Hypothalamus (tissue), 51 donors: ENCODE results near the gene PRKCI.
"Not testable (repeated sequence)": the region's sequence is repeated elsewhere in the genome, so short reads cannot be mapped to it uniquely, and the experiment has no call there.

Source experiments
- DNase-seq, 51 donors: peaks; one replicate each; lab custom pipeline; 2025; lab: John Stamatoyannopoulos, UW

Gene PRKCI

DNA sequence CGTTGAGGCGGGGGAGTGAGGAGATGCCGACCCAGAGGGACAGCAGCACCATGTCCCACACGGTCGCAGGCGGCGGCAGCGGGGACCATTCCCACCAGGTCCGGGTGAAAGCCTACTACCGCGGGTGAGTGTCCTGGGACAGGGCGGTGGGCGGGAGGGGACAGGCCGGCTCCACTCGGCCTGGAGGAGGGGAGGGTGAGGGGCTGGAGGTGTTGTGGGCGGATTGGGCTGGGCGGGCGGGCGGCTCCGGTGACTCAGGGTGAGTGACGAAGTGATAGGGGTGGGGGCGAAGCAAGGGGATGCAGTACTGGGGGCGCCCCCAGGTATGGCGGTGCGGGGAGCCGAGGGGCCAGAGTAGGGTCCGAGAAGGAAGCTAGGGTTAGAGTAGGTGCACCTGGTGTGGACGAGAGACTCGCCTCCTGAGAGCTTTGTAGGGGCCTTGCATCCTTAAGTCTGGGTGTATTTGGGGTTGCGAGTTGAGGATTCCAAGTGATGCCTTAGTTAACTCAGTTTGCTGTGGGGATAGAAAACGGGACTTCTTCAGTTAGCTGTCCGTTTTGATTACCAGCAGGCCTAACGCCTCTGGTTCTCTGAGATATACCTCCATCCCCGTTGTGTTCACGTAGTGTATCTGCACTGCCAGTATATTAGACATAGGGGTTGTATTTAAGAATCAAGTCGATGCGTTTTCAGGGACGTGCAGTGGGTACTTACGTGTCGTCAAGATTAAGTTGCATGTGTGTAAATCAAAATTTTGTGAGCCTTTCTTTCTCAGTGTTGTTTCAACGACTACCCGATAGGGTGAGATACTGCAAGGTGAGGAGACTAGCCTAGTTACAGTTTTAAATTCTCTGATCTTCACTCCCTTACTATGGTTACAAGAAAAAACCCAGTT is 670 bp downstream of the PRKCI start:
- DNase-seq = peak in 31 of 51 donors; percentile 10 to 68 (median 43)

DNA sequence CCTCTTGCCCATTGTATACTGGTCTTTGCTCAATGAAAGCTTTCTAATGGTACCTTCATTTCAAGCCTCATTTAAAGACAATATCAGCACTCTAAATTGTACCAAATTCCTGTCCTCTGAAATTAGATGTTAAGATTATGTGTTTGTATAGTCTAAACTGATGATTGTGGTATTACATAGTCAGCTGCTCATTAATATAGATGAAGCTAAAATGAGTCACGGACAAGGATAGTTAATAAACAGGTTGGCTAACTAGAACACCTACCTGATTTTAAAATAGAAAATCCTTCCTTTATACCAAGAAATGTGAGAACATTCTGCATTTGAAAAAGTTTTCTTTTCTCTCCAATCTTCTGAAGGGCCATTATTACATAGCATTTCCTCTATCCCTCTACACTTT is 2.9 kb downstream of the PRKCI start:
- no peak for DNase-seq

DNA sequence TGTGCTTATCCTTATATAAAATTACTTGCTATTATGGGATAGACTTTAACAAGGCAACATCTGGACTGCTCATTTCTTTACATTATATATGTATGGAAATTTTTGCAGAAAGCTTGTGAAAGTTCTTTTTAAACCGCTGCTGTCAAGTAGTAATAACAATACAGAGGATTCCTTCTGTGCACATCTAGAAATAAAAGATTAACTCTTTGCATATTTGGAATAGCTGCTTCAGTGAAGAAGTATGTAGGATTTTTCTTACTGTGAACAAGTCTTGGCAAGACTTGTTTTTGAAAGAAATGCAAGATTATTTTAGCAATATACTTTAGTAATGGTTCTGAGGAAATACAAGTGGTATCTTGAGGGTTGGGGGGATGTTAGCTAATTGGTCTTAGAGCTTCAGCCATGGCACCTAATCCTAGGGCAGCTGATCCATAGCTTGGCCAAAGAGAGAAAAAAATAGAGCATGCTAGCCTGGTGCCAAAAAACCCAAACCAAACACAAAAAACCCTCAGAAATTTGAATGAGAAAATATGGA is 4.3 kb downstream of the PRKCI start:
- DNase-seq = no peak

DNA sequence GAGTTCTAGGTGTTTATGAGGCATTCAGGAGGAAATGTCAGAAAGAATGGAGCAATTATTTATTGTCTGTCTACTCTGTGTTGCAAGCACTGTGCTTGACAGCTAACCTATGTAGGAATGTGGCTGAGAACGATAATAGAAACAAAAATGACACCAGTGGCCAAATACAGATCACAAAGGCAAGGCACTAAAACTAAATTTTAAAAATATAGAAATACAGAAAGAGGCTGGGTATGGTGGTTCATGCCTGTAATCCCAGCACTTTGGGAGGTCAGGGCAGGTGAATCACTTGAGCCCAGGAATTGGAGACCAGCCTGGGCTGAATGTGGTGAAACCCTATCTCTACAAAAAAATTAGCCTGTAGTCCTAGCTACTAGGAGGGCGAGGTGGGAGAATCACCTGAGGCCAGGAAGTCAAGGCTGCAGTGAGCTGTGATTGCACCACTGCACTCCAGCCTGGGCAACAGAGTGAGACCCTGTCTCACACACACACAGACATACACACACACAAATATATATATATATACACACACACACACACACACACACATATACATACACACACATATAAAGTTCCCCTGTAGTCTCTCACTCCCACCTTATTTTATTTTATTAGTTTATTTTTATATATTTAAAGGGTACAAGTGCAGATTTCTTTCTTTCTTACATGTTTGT is 6.0 kb downstream of the PRKCI start:
- no peak for DNase-seq

DNA sequence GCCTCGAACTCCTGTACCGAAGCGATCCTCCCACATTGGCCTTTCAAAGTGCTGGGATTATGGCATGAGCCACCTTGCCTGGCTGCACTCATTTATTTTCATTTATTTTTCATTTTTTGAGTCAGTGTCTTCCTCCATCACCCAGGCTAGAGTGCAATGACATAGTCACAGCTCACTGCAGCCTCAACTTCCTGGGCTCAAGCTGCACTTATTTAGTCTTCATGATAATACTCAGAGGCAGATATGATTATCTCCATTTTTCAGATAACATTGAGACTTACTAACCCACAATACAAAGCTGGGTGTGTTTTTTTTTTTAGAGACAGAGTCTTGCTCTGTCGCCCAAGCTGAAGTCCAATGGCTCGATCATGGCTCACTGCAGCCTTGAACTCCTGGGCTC is 10.0 kb downstream of the PRKCI start:
- no peak for DNase-seq

DNA sequence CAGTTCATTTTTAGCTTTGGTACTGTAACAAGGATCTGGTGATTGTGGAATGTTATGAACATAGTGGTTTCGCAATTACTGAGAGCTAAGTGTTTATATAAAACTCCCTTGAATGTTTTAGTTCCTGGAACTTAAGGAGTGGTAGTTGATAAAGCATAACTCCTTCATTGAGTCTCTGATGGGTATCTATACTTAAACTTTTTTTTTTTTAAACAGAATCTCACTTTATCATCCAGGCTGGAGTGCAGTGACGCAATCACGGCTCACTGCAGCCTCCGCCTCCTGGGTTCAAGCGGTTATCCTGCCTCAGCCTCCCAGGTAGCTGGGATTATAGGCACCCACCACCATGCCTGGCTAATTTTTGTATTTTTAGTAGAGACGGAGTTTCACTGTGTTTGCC is 11.3 kb downstream of the PRKCI start:
- no peak for DNase-seq

DNA sequence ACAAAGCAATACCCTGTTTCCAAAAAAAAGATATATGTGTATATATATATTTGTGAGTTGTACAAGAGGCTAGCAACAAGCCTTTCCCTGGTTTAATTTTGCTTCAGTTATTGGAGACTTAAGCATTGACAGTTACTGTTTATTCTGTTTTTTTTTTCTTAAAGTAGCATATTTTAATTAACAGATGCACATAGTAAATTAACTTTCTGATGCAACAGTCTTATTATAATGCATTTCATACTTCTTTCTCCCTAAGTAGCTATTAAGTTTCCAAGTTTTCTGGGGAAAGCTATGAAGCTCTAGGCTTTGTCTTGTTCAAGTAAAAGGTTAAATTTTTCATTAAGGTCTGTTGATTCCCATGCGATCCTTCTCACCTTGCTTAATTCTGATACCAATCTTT is 17.9 kb downstream of the PRKCI start:
- no peak for DNase-seq

DNA sequence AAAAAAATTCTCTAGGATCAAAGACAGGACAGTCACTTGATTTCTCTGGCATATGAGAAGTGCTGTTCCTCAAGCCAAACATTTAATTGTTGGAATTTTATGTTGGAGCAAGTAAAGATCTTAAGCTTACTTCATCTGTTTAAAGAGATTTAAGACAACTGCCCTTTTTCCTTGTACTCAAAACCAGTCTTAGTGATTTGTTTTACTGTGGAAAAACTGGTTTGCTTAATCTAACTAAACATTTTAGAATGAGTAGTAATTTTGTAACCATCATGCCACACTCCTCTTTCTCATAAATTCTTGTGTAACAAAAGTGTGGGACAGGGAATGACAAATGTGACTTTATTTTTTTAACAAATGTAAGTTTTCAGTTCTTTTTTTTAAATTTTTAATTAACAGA is 18.4 kb downstream of the PRKCI start:
- no peak for DNase-seq

DNA sequence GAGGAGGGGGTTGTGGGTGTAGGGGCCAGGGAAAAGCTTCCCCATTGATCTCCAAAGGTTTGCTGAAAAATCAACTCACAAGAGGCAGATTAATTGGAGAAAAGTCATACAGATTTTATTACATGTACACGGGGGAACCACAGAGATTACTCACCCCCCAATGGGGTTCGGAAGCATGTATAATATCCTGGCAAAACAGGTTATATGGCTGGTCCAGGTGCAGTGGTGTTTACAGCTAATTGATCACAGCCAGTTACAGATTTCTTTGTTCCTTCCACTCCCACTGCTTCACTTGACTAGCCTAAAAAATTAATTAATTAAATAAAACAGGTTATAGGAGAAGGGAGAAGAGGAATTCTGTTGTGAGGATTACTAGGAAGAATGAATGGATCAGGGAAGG is 22.4 kb downstream of the PRKCI start:
- no peak for DNase-seq

DNA sequence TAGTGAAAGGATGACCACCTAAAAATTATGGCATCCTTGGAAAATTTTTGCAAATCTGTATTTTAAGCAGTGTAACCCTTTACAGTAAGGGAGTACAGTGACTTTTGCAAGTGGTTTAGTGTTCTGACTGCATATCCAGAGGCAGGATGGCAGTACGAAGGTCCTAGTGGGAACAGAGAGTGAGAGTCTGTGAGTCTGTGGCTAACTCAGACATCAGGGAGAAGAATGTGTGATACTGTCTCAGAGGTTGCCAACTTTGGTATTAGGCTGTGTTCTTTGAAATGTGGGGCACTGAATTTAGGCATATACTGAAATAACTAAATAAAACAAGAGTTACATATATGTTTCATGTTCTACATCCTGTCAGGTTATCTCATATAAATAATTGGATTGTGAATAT is 25.7 kb downstream of the PRKCI start:
- DNase-seq = no peak

DNA sequence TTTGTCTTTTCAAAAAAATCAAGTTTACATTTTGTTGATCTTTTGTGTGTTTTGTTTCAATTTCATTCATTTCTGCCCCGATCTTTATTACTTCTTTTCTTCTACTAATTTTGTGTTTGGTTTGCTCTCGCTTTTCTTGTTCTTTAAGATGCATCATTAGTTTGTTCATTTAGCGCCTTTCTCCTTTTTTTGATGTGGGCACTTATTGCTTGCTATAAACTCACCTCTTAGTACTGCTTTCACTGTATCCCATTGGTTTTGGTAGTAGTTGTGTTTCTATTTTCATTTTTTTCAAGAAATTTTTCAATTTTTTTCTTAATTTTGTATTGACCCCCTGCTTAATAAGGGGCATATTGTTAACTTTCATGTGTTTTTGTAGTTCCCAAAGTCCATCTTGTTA is 34.4 kb downstream of the PRKCI start:
- no peak for DNase-seq

DNA sequence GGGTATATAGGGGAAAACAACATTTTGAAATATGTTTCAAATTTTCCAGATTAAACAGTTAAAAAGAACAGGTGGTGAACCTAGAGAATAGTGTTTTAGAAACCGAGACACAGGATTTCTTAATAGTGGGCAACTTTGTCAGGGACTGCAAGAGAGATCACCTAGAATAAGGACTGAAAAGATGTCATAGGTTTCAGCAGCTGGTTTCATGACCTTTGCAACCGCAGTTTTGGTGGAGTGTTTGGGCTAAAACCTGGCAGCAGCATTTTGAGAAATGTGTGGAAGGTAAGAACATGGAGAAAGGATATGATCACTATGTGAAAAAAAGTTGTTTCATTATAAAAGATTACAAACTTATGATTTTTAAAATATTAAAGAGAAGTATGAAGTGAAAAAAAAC is 34.9 kb downstream of the PRKCI start:
- no peak for DNase-seq

DNA sequence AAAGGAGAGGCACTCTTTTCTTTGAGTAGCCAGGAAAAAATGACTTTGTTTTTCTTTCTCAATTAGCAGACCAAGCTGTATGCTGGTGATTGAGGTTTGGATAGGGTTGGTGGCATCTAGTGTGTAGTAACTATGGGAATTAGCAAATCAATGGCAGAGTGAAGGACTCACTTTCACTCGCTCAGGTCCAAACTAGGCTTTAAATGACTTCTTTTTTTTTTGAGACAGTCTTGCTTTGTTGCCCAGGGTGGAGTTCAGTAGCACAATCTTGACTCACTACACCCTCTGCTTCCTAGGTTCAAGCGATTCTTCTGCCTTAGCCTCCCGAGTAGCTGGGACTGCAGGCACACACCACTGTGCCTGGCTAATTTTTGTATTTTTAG is 35.9 kb downstream of the PRKCI start:
- no peak for DNase-seq

DNA sequence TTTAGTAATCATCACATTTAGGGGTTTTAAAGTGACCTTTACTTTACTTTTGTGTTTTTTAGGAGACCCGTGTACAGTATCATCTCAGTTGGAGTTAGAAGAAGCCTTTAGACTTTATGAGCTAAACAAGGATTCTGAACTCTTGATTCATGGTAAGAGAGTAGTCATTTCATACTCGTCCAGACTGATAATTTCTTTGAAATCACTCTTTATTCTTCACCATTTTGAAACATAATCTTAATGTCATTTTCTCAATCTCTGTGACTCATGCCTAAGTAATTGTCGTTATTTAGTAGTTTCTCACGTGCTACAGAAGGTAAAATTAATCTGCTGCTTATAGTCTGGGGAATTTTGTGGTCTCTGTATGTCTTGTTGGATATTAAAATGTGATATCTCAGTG is 37.7 kb downstream of the PRKCI start:
- no peak for DNase-seq

DNA sequence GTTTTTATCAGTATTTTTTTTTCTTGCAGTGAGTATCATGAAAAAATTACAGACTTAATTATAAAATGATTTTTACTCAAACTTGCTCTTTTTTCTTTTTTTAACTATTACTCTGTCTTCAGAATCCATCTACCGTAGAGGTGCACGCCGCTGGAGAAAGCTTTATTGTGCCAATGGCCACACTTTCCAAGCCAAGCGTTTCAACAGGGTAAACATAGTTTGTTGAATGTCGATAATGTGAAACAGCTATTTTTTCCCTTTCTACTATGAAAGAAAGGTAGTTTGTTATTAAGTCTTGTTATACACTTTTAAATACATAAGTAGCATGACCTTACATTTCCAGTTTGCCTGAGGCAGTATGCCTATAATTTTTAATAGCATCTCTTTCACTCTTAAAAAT is 45.6 kb downstream of the PRKCI start:
- DNase-seq = no peak

DNA sequence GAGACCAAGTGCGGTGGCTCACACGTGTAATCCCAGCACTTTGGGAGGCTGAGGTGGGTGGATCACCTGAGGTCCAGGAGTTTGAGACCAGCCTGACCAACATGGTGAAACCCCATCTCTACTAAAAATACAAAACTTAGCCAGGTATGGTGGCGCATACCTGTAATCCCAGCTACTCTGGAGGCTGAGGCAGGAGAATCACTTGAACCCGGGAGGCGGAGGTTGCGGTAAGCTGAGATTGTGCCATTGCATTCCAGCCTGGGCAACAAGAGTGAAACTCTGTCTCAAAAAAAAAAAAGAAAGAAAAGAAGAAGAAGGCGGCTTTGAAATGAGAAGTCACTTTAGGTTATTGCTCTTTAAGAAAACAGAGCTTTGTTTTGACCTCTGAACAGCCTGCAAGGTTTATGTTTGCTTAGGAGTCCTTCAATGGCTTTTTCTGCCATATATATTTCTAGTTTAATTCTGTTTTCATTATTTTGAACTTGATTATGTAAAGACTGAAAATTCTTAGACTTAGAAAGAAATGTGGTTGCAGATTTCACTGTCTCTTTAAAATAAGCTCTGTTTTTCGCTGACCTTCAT is 47.5 kb downstream of the PRKCI start:
- DNase-seq = not testable (repeated sequence)

DNA sequence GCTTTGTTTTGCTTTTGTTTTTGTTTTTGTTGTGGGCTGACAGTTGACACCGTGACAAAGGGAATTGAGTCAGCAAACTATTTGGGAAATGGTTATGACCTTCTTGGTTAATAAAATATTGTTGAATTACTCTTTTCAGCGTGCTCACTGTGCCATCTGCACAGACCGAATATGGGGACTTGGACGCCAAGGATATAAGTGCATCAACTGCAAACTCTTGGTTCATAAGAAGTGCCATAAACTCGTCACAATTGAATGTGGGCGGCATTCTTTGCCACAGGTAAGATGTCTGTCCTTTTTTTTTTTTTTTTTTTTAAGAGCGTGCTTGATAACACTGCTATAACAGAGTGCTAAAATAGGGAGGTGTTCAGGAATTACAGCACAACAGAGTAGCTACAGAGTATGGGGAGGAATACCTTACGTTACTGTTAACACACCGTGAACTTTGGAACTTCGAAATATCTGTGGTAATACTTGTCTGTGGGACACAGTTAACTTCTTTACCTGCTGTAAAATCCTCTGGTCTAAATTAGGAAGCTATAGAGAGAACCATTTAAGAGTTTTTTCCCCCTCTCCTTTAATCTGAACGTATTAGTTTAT is 48.2 kb downstream of the PRKCI start:
- DNase-seq = no peak

DNA sequence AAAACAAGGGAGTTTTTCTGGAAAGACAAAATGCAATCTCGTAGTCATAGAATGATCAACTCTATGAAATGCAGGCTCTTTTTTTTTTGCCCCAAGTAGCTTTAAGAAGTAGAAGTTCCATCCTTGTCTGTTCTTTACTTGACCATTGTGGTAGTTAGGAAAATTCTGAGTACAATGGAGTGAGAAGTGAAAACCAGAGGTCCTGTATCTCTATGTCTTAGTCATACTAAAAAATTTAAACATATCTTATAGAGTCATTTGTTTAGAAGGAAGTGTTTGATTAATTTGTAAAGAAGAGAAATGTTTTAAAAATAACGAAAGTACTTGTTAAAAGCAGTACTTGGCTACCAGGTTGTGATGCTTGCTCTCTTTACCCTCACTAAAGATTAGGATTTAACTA is 52.4 kb downstream of the PRKCI start:
- no peak for DNase-seq

DNA sequence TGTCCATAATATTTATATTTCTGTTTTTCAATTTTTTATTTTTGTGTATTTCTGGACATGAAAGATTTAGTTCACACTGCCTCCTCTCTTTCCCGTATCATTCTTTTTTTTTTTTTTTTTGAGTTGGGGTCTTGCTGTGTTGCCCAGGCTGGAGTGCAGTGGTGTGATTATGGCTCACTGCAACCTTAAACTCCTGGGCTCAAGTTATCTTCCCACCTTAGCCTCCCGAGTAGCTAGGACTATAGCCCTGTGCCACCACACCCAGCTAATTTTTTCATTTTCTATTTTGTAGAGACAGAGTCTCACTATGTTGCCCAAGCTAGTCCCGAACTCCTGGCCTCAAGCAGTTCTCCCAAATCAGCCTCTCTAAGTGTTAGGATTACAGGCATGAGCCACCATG is 53.6 kb downstream of the PRKCI start:
- no peak for DNase-seq

DNA sequence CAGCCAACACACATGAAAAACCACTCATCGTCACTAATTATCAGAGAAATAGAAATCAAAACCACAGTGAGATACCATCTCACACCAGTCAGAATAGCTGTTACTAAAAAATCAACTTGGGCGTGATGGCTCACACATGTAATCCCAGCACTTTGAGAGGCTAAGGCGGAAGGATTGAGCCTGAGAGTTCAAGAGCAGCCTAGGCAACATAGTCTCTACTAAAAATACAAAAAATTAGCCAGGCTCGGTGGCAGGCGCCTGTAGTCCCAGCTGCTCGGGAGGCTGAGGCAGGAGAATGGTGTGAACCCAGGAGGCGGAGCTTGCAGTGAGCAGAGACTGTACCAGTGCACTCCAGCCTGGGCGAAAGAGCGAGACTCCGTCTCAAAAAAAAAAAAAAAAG is 55.1 kb downstream of the PRKCI start:
- DNase-seq = not testable (repeated sequence)

DNA sequence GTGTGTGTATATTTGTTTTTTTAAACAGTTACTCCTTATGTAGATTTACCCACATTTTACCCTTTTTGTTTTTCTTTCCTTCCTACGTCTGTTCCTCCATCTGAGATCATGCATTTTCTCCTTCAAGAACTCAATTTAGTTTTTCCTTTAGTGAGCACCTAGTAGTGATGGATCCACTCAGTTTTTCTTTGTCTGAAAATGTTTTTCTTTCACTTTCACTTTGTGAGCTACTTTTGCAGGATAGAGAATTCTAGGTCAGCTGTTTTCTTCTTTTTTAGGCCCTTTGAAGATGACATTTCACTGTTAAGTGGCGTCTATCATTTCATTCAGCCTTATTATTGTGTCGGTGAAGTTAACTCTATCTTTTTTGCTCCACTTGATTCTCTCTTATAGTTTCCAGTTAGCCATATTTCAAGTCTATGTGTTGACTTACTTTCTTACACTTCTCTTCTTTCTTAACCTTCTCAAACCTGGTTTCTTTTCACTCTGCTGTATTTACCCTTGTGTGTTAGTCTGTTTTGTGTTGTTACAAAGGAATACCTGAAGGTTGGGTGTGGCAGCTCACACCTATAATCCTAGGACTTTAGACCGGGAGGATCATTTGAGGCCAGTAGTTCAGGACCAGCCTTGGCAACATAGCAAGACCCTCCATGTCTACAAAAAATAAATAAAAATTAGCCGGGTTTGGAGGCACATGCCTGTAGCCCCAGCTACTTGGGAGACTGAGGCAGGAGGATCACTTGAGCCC is 55.8 kb downstream of the PRKCI start:
- DNase-seq = no peak
